Fibroblast of lung (primary cell): Measurements from ENCODE around the gene FRAT1. TPM values are rescaled to one million over a fixed set of nuclear protein-coding genes. Genes with fewer than 3 reads are reported as not detected.

ENCODE experiments used
- DNase-seq, 2 donors: peaks; one replicate each; pipeline versions ENCODE4 v3.0.0 to v3.0.0-alpha.2; 2010; ENCODE audit warnings: low read depth in 2 of 2
- H2AFZ ChIP-seq: 2 replicates; pipeline ENCODE4 v1.5.1; 2012; ENCODE audit warnings: low read length, control low read depth, inconsistent platforms
- H3K27ac ChIP-seq: 2 replicates; pipeline ENCODE4 v1.5.1; 2011; ENCODE audit warnings: low read length, control low read depth; ENCODE audit not compliant: insufficient read depth
- H3K27me3 ChIP-seq: 2 replicates; pipeline ENCODE4 v1.5.1; 2011; ENCODE audit warnings: mild to moderate bottlenecking, low read length; ENCODE audit not compliant: control insufficient read depth, insufficient read depth
- H3K36me3 ChIP-seq: 2 replicates; pipeline ENCODE4 v1.5.1; 2011; ENCODE audit warnings: low read length; ENCODE audit not compliant: control insufficient read depth, insufficient read depth
- H3K4me1 ChIP-seq: 2 replicates; pipeline ENCODE4 v1.5.1; 2011; ENCODE audit warnings: low read length; ENCODE audit not compliant: control insufficient read depth, insufficient read depth; ENCODE audit errors: extremely low read depth
- H3K4me2 ChIP-seq: 2 replicates; pipeline ENCODE4 v1.5.1; 2011; ENCODE audit warnings: low read length, control low read depth; ENCODE audit not compliant: insufficient read depth; ENCODE audit errors: extremely low read depth
- H3K4me3 ChIP-seq, 4 experiments: fragments of 200-600 bp in 1 of 4; sonication (generic) in 1 of 4; replicated peaks in 1 of 4; 2 replicates each; pipeline ENCODE4 v1.5.1; 2011 to 2016; ENCODE audit warnings: low read length in 4 of 4, low read depth in 3 of 4, mild to moderate bottlenecking in 3 of 4, control low read depth in 2 of 4, inconsistent platforms in 1 of 4, mixed read lengths in 1 of 4; ENCODE audit not compliant: insufficient read depth in 1 of 4; ENCODE audit errors: control extremely low read depth in 1 of 4
- H3K79me2 ChIP-seq: 2 replicates; pipeline ENCODE4 v1.5.1; 2012; ENCODE audit warnings: mild to moderate bottlenecking, low read length, inconsistent platforms; ENCODE audit not compliant: control insufficient read depth, insufficient read depth
- H3K9ac ChIP-seq: 2 replicates; pipeline ENCODE4 v1.5.1; 2011; ENCODE audit warnings: mild to moderate bottlenecking, low read length, control low read depth; ENCODE audit not compliant: insufficient read depth
- H3K9me3 ChIP-seq: 2 replicates; pipeline ENCODE4 v1.5.1; 2012; ENCODE audit warnings: low read depth, low read length; ENCODE audit not compliant: control insufficient read depth, insufficient read depth
- H4K20me1 ChIP-seq: 2 replicates; pipeline ENCODE4 v1.5.1; 2011; ENCODE audit warnings: low read length; ENCODE audit not compliant: control insufficient read depth, insufficient read depth; ENCODE audit errors: extremely low read depth
- CTCF ChIP-seq, 2 donors: IDR thresholded peaks in 1 of 2; conservative IDR thresholded peaks in 1 of 2; 1 replicate in 1 of 2; 2 replicates in 1 of 2; pipeline ENCODE4 v1.5.1; 2011 to 2012; ENCODE audit warnings: low read length in 2 of 2, control low read depth in 1 of 2, inconsistent platforms in 1 of 2, low read depth in 1 of 2, mild to moderate bottlenecking in 1 of 2
- EZH2 ChIP-seq: IDR thresholded peaks from 2 replicates; pipeline ENCODE4 v1.5.1; 2012; ENCODE audit warnings: low read length, control low read depth, mild to moderate bottlenecking; ENCODE audit errors: missing control alignments
- polyA plus RNA-seq, 2 donors: library from polyadenylated mRNA; depleted of rRNA in 1 of 2; stranded (reverse) in 1 of 2; unstranded in 1 of 2; fragments of >200 nt; gene quantifications; 2 replicates each; pipeline ENCODE4 v1.2.1, GENCODE V29; 2011 to 2012; ENCODE audit warnings: missing spikeins in 1 of 2
- total RNA-seq: library from RNA; depleted of rRNA; stranded (reverse); fragments of >200 nt; gene quantifications from 2 replicates; pipeline ENCODE4 v1.2.1, GENCODE V29; 2014

FRAT1 gene
- total and polyA plus RNA-seq, 2 donors (not counting 1 experiment from before 2014, with no cell fraction given) = 0.48 to 2.8 TPM

GRCh38 chr10:97336006-97336405, 16.9 kb downstream of the FRAT1 start:
- no peaks in the 10 kb centered on the region for H3K36me3 ChIP-seq
- H3K4me1 ChIP-seq = peaks cover 2% of the 10 kb centered on the region
- H3K9me3 ChIP-seq = no peaks in the 10 kb centered on the region
- H3K27me3 ChIP-seq = peaks cover 15% of the 10 kb centered on the region
- TF ChIP-seq CTCF (conservative IDR thresholded peaks at IDR 0.05 in 1 of 2, IDR thresholded peaks at IDR 0.05 in 1 of 2; ENCODE audit: low read depth in 1 of 2, low read length in 2 of 2) = no peak
- TF ChIP-seq EZH2 = no peak
- H3K9ac ChIP-seq = no peak overlapping the region
- no peaks in the 10 kb centered on the region for H4K20me1 ChIP-seq
- H3K27ac ChIP-seq = no peak overlapping the region
- DNase-seq = no peak
- H3K4me3 ChIP-seq = no peak overlapping the region
- peaks cover 4% of the 10 kb centered on the region for H3K79me2 ChIP-seq
- no peak overlapping the region for H2AFZ ChIP-seq
- H3K4me2 ChIP-seq = no peak overlapping the region

- TF ChIP-seq CTCF (conservative IDR thresholded peaks at IDR 0.05 in 1 of 2, IDR thresholded peaks at IDR 0.05 in 1 of 2; ENCODE audit: low read depth in 1 of 2, low read length in 2 of 2) (no peak), EZH2 (no peak)
- Histone ChIP-seq H3K4me3 (no peak overlapping the region), H3K36me3 (no peaks in the 10 kb centered on the region), H3K27me3 (peaks cover 15% of the 10 kb centered on the region), H3K79me2 (peaks cover 4% of the 10 kb centered on the region), H3K9ac (no peak overlapping the region), H2AFZ (no peak overlapping the region), H3K4me2 (no peak overlapping the region), H4K20me1 (no peaks in the 10 kb centered on the region), H3K4me1 (peaks cover 2% of the 10 kb centered on the region), H3K27ac (no peak overlapping the region), H3K9me3 (no peaks in the 10 kb centered on the region)
- DNase-seq = no peak
These were observed 17.4 kb downstream of the FRAT1 start for GRCh38 chr10:97336446-97336845.

GRCh38 chr10:97336942-97337831, 18.1 kb downstream of the FRAT1 start:
- Histone ChIP-seq H3K79me2 (peaks cover 3% of the 10 kb centered on the region), H3K9me3 (no peaks in the 10 kb centered on the region), H3K27me3 (peaks cover 15% of the 10 kb centered on the region), H3K4me1 (no peaks in the 10 kb centered on the region), H3K36me3 (no peaks in the 10 kb centered on the region), H3K4me2 (no peak overlapping the region), H3K9ac (no peak overlapping the region), H3K4me3 (no peak overlapping the region), H4K20me1 (no peaks in the 10 kb centered on the region), H3K27ac (no peak overlapping the region), H2AFZ (no peak overlapping the region)
- TF ChIP-seq CTCF (conservative IDR thresholded peaks at IDR 0.05 in 1 of 2, IDR thresholded peaks at IDR 0.05 in 1 of 2; ENCODE audit: low read depth in 1 of 2, low read length in 2 of 2) (no peak), EZH2 (no peak)
- DNase-seq = no peak
